ENCODE results near the gene JAG1. TPM values are rescaled to one million over a fixed set of nuclear protein-coding genes. Genes with fewer than 3 reads are reported as not detected.

Gene JAG1
- total and polyA plus RNA-seq, 2 experiments from 2014 or later = 1.2 to 8.4 TPM

DNA sequence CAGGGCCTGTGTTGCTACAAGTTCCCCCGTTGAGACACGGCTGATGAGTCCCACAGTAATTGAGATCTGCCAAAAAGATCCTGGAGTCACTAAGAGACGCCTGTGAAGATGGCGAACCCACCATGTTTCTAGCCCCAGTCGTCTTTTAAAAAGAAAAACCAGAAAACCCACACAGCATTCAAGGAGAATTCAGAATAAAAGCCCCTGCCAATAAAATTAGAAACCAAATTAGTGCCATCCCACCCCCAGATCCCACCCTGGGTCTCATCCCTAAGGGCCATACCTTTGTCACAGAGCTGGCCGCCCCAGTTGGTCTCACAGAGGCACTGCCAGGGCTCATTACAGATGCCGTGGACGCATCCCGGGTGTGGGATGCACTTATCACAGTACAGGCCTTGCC is 21.6 kb downstream of the JAG1 start:
- H3K9ac ChIP-seq = no peak overlapping the region
- no peaks in the 10 kb centered on the region for H3K36me3 ChIP-seq (ENCODE audit: low read depth)
- no peak for TF ChIP-seq EZH2 (IDR thresholded peaks at IDR 0.05; ENCODE audit: insufficient read depth, poor library complexity, severe bottlenecking)
- no peak for TF ChIP-seq EZH2phosphoT487 (IDR thresholded peaks at IDR 0.05; ENCODE audit: insufficient read depth, low read depth)
- H4K20me1 ChIP-seq (ENCODE audit: insufficient read depth) = no peaks in the 10 kb centered on the region
- no peak for DNase-seq
- H3K9me2 ChIP-seq (ENCODE audit: insufficient read depth) = no peaks in the 10 kb centered on the region
- no peak overlapping the region for H3K4me3 ChIP-seq
- no peaks in the 10 kb centered on the region for H3K9me3 ChIP-seq (ENCODE audit: low read depth)
- no peaks in the 10 kb centered on the region for H3K27me3 ChIP-seq (replicated peaks; ENCODE audit: insufficient read depth)
- in situ Hi-C loops (cut with MboI) = loop anchor here (25.0 kb wide), 1 partner anchor 885 kb away; no protein-coding TSS in a partner anchor
- no peaks in the 10 kb centered on the region for H3K79me2 ChIP-seq (ENCODE audit: insufficient read depth)
- no peak overlapping the region for H3K27ac ChIP-seq
- WGBS, 2 experiments (ENCODE audit: low coverage in 1 of 2, low lambda C conversion rate in 2 of 2, missing lambda C conversion rate in 2 of 2) = 97% methylated on average over 9 of the region's 9 CpGs
- H3F3A ChIP-seq (ENCODE audit: insufficient read depth) = no peaks in the 10 kb centered on the region
- H3K4me2 ChIP-seq (ENCODE audit: unreplicated experiment) = no peak overlapping the region
- peaks cover 13% of the 10 kb centered on the region for H3K4me1 ChIP-seq (ENCODE audit: insufficient read depth)
- H2AFZ ChIP-seq = no peak overlapping the region

DNA sequence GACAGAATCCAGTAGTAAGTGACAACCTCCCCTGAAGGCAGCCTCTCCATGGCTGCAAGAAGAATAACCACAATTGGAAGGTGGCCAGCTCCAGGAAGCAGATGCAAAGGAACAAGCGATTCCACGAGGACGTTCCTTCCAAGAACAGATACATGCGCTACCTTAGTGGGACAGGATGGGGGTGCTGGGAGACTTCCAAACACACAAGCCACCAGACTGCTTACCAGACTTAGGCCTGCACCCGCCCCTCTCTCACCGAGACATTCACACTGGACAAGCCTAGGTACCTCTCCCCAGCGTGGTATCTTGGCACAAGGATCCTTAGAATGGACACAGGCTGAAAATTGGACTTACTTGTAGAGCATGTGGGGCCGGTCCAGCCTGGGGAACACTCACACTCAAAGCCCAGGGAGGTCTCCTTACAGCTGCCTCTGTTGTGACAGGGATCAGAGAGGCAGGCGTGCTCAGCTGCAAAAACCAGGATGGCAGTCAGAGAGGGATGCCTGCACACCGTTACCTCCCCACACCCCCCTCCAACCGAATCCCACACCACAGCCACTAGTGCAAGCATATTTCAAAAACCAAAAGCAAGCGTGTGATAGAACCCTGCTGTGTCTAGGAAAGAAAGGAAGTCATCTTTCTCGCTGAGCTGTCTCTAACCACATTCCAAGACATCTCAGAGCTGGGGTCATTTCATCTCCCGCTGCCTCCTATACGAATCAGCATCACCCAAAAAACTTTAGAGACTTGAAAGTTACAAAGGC is 22.4 kb downstream of the JAG1 start:
- H3K4me2 ChIP-seq (ENCODE audit: unreplicated experiment) = no peak overlapping the region

DNA sequence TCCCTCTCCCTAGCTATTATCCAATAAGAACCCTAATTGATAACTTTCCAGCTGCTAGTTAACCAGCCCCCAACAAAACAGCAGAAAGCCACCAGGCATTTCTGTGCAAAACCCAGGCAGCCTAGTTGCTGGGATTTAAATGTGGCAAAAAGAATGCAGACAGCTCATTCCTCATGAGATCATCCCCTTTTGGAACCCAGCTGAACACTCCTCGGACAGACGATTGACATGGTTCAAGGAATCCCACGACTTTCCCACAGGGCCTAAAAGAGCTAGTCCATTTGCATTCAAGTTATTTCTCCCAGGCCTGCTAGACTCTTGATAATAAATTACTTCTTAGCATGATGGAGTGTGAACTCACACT is 24.0 kb downstream of the JAG1 start:
- TF ChIP-seq EZH2phosphoT487 (IDR thresholded peaks at IDR 0.05; ENCODE audit: insufficient read depth, low read depth) (no peak), EZH2 (IDR thresholded peaks at IDR 0.05; ENCODE audit: insufficient read depth, poor library complexity, severe bottlenecking) (no peak)
- Histone ChIP-seq H3K79me2 (ENCODE audit: insufficient read depth) (no peaks in the 10 kb centered on the region), H3K4me3 (no peak overlapping the region), H3K9me3 (ENCODE audit: low read depth) (no peaks in the 10 kb centered on the region), H3K27me3 (replicated peaks; ENCODE audit: insufficient read depth) (no peaks in the 10 kb centered on the region), H3F3A (ENCODE audit: insufficient read depth) (no peaks in the 10 kb centered on the region), H4K20me1 (ENCODE audit: insufficient read depth) (no peaks in the 10 kb centered on the region), H3K36me3 (ENCODE audit: low read depth) (no peaks in the 10 kb centered on the region), H3K4me2 (ENCODE audit: unreplicated experiment) (no peak overlapping the region), H3K27ac (no peak overlapping the region), H3K4me1 (ENCODE audit: insufficient read depth) (peaks cover 13% of the 10 kb centered on the region), H2AFZ (no peak overlapping the region), H3K9me2 (ENCODE audit: insufficient read depth) (no peaks in the 10 kb centered on the region), H3K9ac (no peak overlapping the region)
- no peak for DNase-seq
- in situ Hi-C loops (cut with MboI) = loop anchor here (25.0 kb wide), 1 partner anchor 888 kb away; no protein-coding TSS in a partner anchor
- 72 to 82% methylated on average over 3 of the region's 3 CpGs for WGBS, 2 experiments (ENCODE audit: low coverage in 1 of 2, low lambda C conversion rate in 2 of 2, missing lambda C conversion rate in 2 of 2)

More for the DNA sequence above, 22.4 kb downstream of the JAG1 start:
- Histone ChIP-seq H3K9ac (no peak overlapping the region), H3K9me3 (ENCODE audit: low read depth) (no peaks in the 10 kb centered on the region), H3F3A (ENCODE audit: insufficient read depth) (no peaks in the 10 kb centered on the region), H3K4me1 (ENCODE audit: insufficient read depth) (peaks cover 13% of the 10 kb centered on the region), H4K20me1 (ENCODE audit: insufficient read depth) (no peaks in the 10 kb centered on the region), H3K36me3 (ENCODE audit: low read depth) (no peaks in the 10 kb centered on the region), H3K27me3 (replicated peaks; ENCODE audit: insufficient read depth) (no peaks in the 10 kb centered on the region), H3K79me2 (ENCODE audit: insufficient read depth) (no peaks in the 10 kb centered on the region), H2AFZ (no peak overlapping the region), H3K4me3 (no peak overlapping the region), H3K9me2 (ENCODE audit: insufficient read depth) (no peaks in the 10 kb centered on the region), H3K27ac (no peak overlapping the region)
- in situ Hi-C loops (cut with MboI) = loop anchor here (25.0 kb wide), 1 partner anchor 886 kb away; no protein-coding TSS in a partner anchor
- WGBS, 2 experiments (ENCODE audit: low coverage in 1 of 2, low lambda C conversion rate in 2 of 2, missing lambda C conversion rate in 2 of 2) = 85 to 90% methylated on average over 15 of the region's 15 CpGs
- TF ChIP-seq EZH2 (IDR thresholded peaks at IDR 0.05; ENCODE audit: insufficient read depth, poor library complexity, severe bottlenecking) = no peak
- TF ChIP-seq EZH2phosphoT487 (IDR thresholded peaks at IDR 0.05; ENCODE audit: insufficient read depth, low read depth) = no peak
- peak; percentile 15 for DNase-seq

DNA sequence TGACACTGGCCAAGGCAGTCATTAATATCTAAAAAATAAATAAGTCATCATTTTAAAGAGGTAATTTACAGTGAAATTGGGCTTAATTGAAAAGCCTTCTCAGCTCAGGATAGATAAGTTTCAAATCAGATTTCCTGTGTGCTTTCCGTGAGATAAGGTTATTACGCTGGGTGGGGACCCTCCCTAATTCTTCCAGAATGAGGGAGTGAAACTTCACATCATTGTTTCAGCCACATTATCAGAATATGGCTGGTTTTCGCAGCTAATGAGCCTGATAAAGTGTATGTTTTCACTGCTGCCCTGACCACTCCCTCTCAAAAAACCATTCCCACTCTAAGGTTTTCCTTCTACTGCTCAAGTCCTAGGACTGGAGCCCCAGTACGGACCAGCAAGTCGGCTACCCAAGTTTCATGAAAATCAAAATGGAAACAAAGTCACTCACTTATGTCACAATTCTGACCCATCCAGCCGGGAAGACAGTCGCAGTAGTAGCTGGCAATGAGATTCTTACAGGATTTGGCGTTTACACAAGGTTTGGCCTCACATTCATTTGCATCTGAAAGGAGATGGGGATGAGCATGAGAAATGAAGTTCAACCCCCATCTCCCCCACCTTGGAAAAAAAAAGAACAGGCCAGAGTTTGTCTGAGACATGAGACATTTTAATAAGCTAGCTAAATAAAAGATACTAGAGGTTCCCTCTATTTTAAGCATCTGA is 24.6 kb downstream of the JAG1 start:
- H3K79me2 ChIP-seq (ENCODE audit: insufficient read depth) = no peaks in the 10 kb centered on the region
- no peaks in the 10 kb centered on the region for H3K9me3 ChIP-seq (ENCODE audit: low read depth)
- H3K27ac ChIP-seq = no peak overlapping the region
- H3K36me3 ChIP-seq (ENCODE audit: low read depth) = no peaks in the 10 kb centered on the region
- no peaks in the 10 kb centered on the region for H3F3A ChIP-seq (ENCODE audit: insufficient read depth)
- TF ChIP-seq EZH2 (IDR thresholded peaks at IDR 0.05; ENCODE audit: insufficient read depth, poor library complexity, severe bottlenecking) (no peak), EZH2phosphoT487 (IDR thresholded peaks at IDR 0.05; ENCODE audit: insufficient read depth, low read depth) (no peak)
- H3K27me3 ChIP-seq (replicated peaks; ENCODE audit: insufficient read depth) = no peaks in the 10 kb centered on the region
- no peak for DNase-seq
- peaks cover 12% of the 10 kb centered on the region for H3K4me1 ChIP-seq (ENCODE audit: insufficient read depth)
- no peak overlapping the region for H3K4me3 ChIP-seq
- no peaks in the 10 kb centered on the region for H3K9me2 ChIP-seq (ENCODE audit: insufficient read depth)
- no peaks in the 10 kb centered on the region for H4K20me1 ChIP-seq (ENCODE audit: insufficient read depth)
- no peak overlapping the region for H3K4me2 ChIP-seq (ENCODE audit: unreplicated experiment)
- WGBS, 2 experiments (ENCODE audit: low coverage in 1 of 2, low lambda C conversion rate in 2 of 2, missing lambda C conversion rate in 2 of 2) = 97% methylated on average over 8 of the region's 8 CpGs
- in situ Hi-C loops (cut with MboI) = no loop called here
- H3K9ac ChIP-seq = no peak overlapping the region
- no peak overlapping the region for H2AFZ ChIP-seq

Data from GM23248 (cell line).